GM18951 (cell line): ENCODE measurements around the gene ROR2.

Source experiments
- POLR2A ChIP-seq: IDR thresholded peaks from 4 replicates; pipeline ENCODE4 v1.6.1; 2011; ENCODE audit warnings: mild to moderate bottlenecking; ENCODE audit not compliant: insufficient read length, insufficient read depth; ENCODE audit errors: extremely low read depth
- in situ Hi-C: fragments of 300-500 bp; cut with MboI; formaldehyde crosslinking; loops from one replicate; pipeline ENCODE4 v1.12.0; 2022; ENCODE audit warnings: low sequenced_read_pairs, mixed read lengths, inconsistent platforms; ENCODE audit not compliant: unreplicated experiment

ROR2 gene

GRCh38 chr9:91963711-91964240 is 13.7 kb upstream of the ROR2 start:
- in situ Hi-C loops: no loop called here
- TF ChIP-seq POLR2A: no peak

- no peak for TF ChIP-seq POLR2A
- in situ Hi-C loops: no loop called here
Observed at GRCh38 chr9:91960367-91960766, 10.3 kb upstream of the ROR2 start.

GRCh38 chr9:91958174-91958573 is 8.1 kb upstream of the ROR2 start:
- no peak for TF ChIP-seq POLR2A
- in situ Hi-C loops: no loop called here

GRCh38 chr9:91954841-91955471 is 4.9 kb upstream of the ROR2 start:
- TF ChIP-seq POLR2A: no peak
- in situ Hi-C loops: no loop called here

- in situ Hi-C loops: no loop called here
- TF ChIP-seq POLR2A: no peak
Observed at GRCh38 chr9:91953718-91954117, 3.7 kb upstream of the ROR2 start.

GRCh38 chr9:91951944-91952520 is 2.0 kb upstream of the ROR2 start:
- TF ChIP-seq POLR2A: no peak
- in situ Hi-C loops: no loop called here

GRCh38 chr9:91949392-91949945 is 559 bp downstream of the ROR2 start:
- in situ Hi-C loops: no loop called here
- no peak for TF ChIP-seq POLR2A

GRCh38 chr9:91948597-91949391 is 1.2 kb downstream of the ROR2 start:
- TF ChIP-seq POLR2A: no peak
- in situ Hi-C loops: no loop called here

GRCh38 chr9:91948101-91948596 is 1.9 kb downstream of the ROR2 start:
- in situ Hi-C loops: no loop called here

GRCh38 chr9:91946653-91947488 is 3.2 kb downstream of the ROR2 start:
- no peak for TF ChIP-seq POLR2A
- in situ Hi-C loops: no loop called here

More at GRCh38 chr9:91948101-91948596, 1.9 kb downstream of the ROR2 start:
- no peak for TF ChIP-seq POLR2A

GRCh38 chr9:91946196-91946595 is 3.8 kb downstream of the ROR2 start:
- no peak for TF ChIP-seq POLR2A
- in situ Hi-C loops: no loop called here

- no peak for TF ChIP-seq POLR2A
- in situ Hi-C loops: no loop called here
Observed at GRCh38 chr9:91945277-91946085, 4.5 kb downstream of the ROR2 start.
